Activated T-helper 17 cell treated with anti-CD3 and anti-CD28 coated beads, Interleukin-2, amount 50 U/mL, for 72 hours (primary cell): ENCODE data around the gene ADGRG7. TPM values are rescaled to one million over a fixed set of nuclear protein-coding genes. Genes with fewer than 3 reads are reported as not detected.

Experiments
- ATAC-seq: fragments of 150-1000 bp; cut with Tn5 transposase; replicated peaks from 2 replicates; pipeline ENCODE4 v1.10.0; 2021; ENCODE audit warnings: mild to moderate bottlenecking, moderate library complexity
- H3K27ac Mint-ChIP-seq: one replicate; pipeline ENCODE4 v1.8.0; 2022; ENCODE audit warnings: mixed read lengths
- H3K27me3 Mint-ChIP-seq: one replicate; pipeline ENCODE4 v1.8.0; 2022; ENCODE audit warnings: mixed read lengths
- H3K36me3 Mint-ChIP-seq: one replicate; pipeline ENCODE4 v1.8.0; 2022; ENCODE audit warnings: low read depth, mild to moderate bottlenecking, mixed read lengths
- H3K4me1 Mint-ChIP-seq: one replicate; pipeline ENCODE4 v1.8.0; 2022; ENCODE audit warnings: mixed read lengths
- H3K4me3 Mint-ChIP-seq: one replicate; pipeline ENCODE4 v1.8.0; 2022; ENCODE audit warnings: mild to moderate bottlenecking, mixed read lengths
- H3K9me3 Mint-ChIP-seq: one replicate; pipeline ENCODE4 v1.8.0; 2022; ENCODE audit warnings: mixed read lengths
- total RNA-seq, 2 donors: library from RNA; stranded (reverse); gene quantifications; one replicate each; pipeline ENCODE4 v1.2.3, GENCODE V29; 2022

The ADGRG7 gene
- total RNA-seq, 2 donors from 2014 or later, result not detected

- Mint-ChIP-seq H3K9me3 (no peaks in the 10 kb centered on the region), H3K27me3 (peaks cover 8% of the 10 kb centered on the region), H3K4me1 (no peaks in the 10 kb centered on the region), H3K4me3 (no peak overlapping the region), H3K36me3 (no peaks in the 10 kb centered on the region), H3K27ac (no peak overlapping the region)
- ATAC-seq, result no peak
These were observed 25.2 kb upstream of the ADGRG7 start for GRCh38 chr3:100584101-100584660.

GRCh38 chr3:100586832-100587231 is 22.6 kb upstream of the ADGRG7 start:
- Mint-ChIP-seq H3K27ac (no peak overlapping the region), H3K27me3 (no peaks in the 10 kb centered on the region), H3K4me3 (no peak overlapping the region), H3K9me3 (no peaks in the 10 kb centered on the region), H3K4me1 (peaks cover 4% of the 10 kb centered on the region), H3K36me3 (no peaks in the 10 kb centered on the region)
- no peak for ATAC-seq

DNA sequence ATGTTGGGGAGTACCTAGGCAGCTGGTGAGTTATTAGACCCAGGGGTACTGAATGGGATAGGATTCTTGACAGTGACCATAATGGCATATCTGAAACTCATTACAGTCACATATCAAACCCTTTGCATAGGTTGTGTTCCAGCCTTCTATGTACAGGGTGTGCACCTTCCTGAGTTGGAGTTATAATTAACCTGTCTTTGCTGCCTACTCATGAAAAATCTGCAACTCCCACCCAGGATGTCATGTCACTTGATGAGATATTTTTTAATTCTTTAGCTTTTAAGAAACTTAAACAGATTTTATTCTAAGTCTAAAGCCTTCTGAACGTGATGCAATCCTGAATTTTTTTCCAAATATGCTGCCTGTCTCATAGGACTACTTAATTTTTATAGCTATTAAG is 21.1 kb upstream of the ADGRG7 start:
- Mint-ChIP-seq H3K27me3 (no peaks in the 10 kb centered on the region), H3K27ac (no peak overlapping the region), H3K4me1 (peaks cover 4% of the 10 kb centered on the region), H3K4me3 (no peak overlapping the region), H3K9me3 (no peaks in the 10 kb centered on the region), H3K36me3 (no peaks in the 10 kb centered on the region)
- ATAC-seq, result no peak

- Mint-ChIP-seq H3K4me3 (no peak overlapping the region), H3K27me3 (no peaks in the 10 kb centered on the region), H3K27ac (peak overlapping the region; percentile 18), H3K4me1 (peaks cover 4% of the 10 kb centered on the region), H3K9me3 (no peaks in the 10 kb centered on the region), H3K36me3 (no peaks in the 10 kb centered on the region)
- peak; percentile 88 for ATAC-seq
These were observed 19.1 kb upstream of the ADGRG7 start for GRCh38 chr3:100590114-100590839.

- H3K36me3 Mint-ChIP-seq, result no peaks in the 10 kb centered on the region
- ATAC-seq, result no peak
- no peak overlapping the region for H3K27ac Mint-ChIP-seq
- H3K4me1 Mint-ChIP-seq, result peaks cover 4% of the 10 kb centered on the region
- H3K9me3 Mint-ChIP-seq, result no peaks in the 10 kb centered on the region
- no peaks in the 10 kb centered on the region for H3K27me3 Mint-ChIP-seq
- H3K4me3 Mint-ChIP-seq, result no peak overlapping the region
These were observed 18.6 kb upstream of the ADGRG7 start for GRCh38 chr3:100590840-100591147.

- Mint-ChIP-seq H3K9me3 (no peaks in the 10 kb centered on the region), H3K36me3 (no peaks in the 10 kb centered on the region), H3K27ac (no peak overlapping the region), H3K4me1 (peaks cover 4% of the 10 kb centered on the region), H3K27me3 (no peaks in the 10 kb centered on the region), H3K4me3 (no peak overlapping the region)
- ATAC-seq, result no peak
These were observed 18.0 kb upstream of the ADGRG7 start for GRCh38 chr3:100591411-100591810.

- no peak overlapping the region for H3K27ac Mint-ChIP-seq
- H3K36me3 Mint-ChIP-seq, result no peaks in the 10 kb centered on the region
- no peak overlapping the region for H3K4me3 Mint-ChIP-seq
- H3K4me1 Mint-ChIP-seq, result peaks cover 10% of the 10 kb centered on the region
- peak; percentile 11 for ATAC-seq
- no peaks in the 10 kb centered on the region for H3K27me3 Mint-ChIP-seq
- H3K9me3 Mint-ChIP-seq, result peaks cover 8% of the 10 kb centered on the region
These were observed 9.0 kb upstream of the ADGRG7 start for GRCh38 chr3:100600181-100601042.

GRCh38 chr3:100602506-100603444 is 6.6 kb upstream of the ADGRG7 start:
- no peaks in the 10 kb centered on the region for H3K36me3 Mint-ChIP-seq
- peaks cover 10% of the 10 kb centered on the region for H3K4me1 Mint-ChIP-seq
- H3K4me3 Mint-ChIP-seq, result peak overlapping the region; percentile 35
- peak; percentile 58 for ATAC-seq
- no peaks in the 10 kb centered on the region for H3K27me3 Mint-ChIP-seq
- H3K27ac Mint-ChIP-seq, result peak overlapping the region; percentile 0
- H3K9me3 Mint-ChIP-seq, result peaks cover 8% of the 10 kb centered on the region

DNA sequence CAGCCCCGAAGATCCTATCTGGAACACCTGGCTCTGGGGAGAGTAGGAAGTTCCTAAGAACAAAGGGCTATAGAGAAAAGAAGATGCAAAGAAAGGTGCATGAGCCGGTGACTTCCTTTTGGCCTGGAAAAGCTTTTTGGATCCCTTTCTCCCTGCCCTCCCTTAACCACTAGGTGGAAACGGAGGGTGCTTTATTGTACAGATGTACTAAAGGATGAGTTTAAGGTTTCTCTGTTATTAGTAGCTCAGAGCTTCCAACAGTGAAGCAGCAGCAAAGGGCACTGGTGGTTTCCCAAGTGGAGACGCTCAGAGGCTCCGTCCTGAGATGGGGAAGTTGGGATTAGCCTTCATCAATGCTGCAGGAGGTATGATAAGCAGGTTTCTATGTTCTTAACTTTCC is 5.9 kb upstream of the ADGRG7 start:
- Mint-ChIP-seq H3K27me3 (no peaks in the 10 kb centered on the region), H3K4me3 (peak overlapping the region; percentile 35), H3K4me1 (peaks cover 10% of the 10 kb centered on the region), H3K36me3 (no peaks in the 10 kb centered on the region), H3K27ac (peak overlapping the region; percentile 0), H3K9me3 (peaks cover 8% of the 10 kb centered on the region)
- ATAC-seq, result peak; percentile 16

GRCh38 chr3:100605358-100605757 is 4.0 kb upstream of the ADGRG7 start:
- Mint-ChIP-seq H3K9me3 (no peaks in the 10 kb centered on the region), H3K27ac (no peak overlapping the region), H3K4me3 (no peak overlapping the region), H3K4me1 (peaks cover 7% of the 10 kb centered on the region), H3K27me3 (peaks cover 12% of the 10 kb centered on the region), H3K36me3 (no peaks in the 10 kb centered on the region)
- ATAC-seq, result no peak

DNA sequence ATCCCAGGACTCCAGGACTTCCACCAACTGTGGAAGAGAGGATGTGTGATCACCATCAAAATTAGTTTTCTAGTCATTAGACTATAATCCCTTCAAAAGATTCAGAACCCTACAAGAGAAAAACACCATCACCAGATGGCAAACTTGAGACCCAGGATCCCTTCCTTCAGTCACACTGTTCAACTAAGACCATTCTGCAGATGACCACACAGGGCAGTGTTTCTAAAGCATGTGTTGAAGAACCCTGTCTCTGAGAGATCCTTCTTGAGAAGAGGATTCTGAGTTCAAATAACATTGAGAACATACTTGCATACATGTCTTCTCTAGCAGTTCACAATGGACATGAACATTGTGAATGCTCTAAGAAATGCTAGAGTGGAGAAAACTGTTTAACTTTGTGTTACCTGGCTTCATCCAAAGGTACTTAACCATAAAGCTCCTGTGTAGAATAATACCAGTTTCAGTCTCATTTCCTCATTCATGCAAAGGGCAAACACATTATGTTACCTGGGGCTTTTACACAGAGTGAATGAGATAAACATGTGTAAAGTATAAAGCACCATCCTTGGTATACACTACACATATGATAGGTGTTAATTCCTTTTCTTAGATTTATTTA is 2.4 kb upstream of the ADGRG7 start:
- Mint-ChIP-seq H3K36me3 (no peaks in the 10 kb centered on the region), H3K4me1 (peaks cover 6% of the 10 kb centered on the region), H3K9me3 (no peaks in the 10 kb centered on the region), H3K27ac (no peak overlapping the region), H3K4me3 (no peak overlapping the region), H3K27me3 (peaks cover 19% of the 10 kb centered on the region)
- no peak for ATAC-seq

DNA sequence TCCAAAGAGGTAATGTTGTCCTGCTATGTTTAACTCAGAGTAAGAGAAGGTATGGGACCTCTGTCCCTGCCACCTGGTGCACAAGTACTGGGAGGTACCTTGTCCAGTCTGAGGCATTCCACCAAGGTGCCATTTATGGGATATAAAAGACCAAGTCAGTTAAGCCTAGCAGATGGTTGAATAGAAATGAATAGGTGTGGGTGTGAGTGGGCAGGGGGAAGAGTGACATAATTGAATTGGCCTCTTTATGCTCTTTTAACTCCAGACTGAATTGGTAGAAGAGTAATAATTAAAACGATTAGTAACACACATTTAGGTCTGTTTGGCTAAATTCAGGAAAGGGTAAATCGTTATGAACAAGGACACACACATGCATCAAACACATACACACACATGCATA is 562 bp downstream of the ADGRG7 start:
- H3K36me3 Mint-ChIP-seq, result no peaks in the 10 kb centered on the region
- H3K27me3 Mint-ChIP-seq, result peaks cover 27% of the 10 kb centered on the region
- no peak overlapping the region for H3K27ac Mint-ChIP-seq
- no peaks in the 10 kb centered on the region for H3K9me3 Mint-ChIP-seq
- ATAC-seq, result no peak
- no peaks in the 10 kb centered on the region for H3K4me1 Mint-ChIP-seq
- no peak overlapping the region for H3K4me3 Mint-ChIP-seq

DNA sequence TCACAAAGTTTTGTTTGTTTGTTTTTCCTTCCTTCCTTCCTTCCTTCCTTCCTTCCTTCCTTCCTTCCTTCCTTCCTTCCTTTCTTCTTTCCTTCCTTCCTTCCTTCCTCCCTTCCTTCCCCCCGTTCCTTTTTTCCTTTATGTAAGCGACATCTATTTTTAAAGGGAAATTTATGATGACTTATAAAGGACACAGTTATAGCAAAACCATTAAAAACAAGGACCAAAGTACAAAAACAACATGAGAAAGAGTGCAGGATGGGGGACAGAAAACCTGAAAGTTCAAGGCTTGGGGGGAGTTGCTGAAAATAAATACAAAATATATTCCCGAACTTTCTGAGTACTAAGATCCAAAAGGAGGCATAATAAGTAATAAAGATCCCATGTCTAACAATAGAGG is 1.8 kb downstream of the ADGRG7 start:
- Mint-ChIP-seq H3K36me3 (no peaks in the 10 kb centered on the region), H3K9me3 (no peaks in the 10 kb centered on the region), H3K27ac (no peak overlapping the region), H3K4me1 (no peaks in the 10 kb centered on the region), H3K4me3 (no peak overlapping the region), H3K27me3 (peaks cover 34% of the 10 kb centered on the region)
- ATAC-seq, result no peak
